Glomerular visceral epithelial cell (primary cell): ENCODE data around the gene KCTD20.

ENCODE experiments used
- DNase-seq: peaks from one replicate; pipeline ENCODE4 v3.0.0-alpha.2; 2016; ENCODE audit errors: extremely low spot score

The KCTD20 gene

GRCh38 chr6:36493859-36494258 lies 51.1 kb downstream of the KCTD20 start:
- no peak for DNase-seq

GRCh38 chr6:36495086-36495485 lies 52.3 kb downstream of the KCTD20 start:
- DNase-seq, result no peak

- no peak for DNase-seq
Measured at GRCh38 chr6:36499918-36500317, 57.1 kb downstream of the KCTD20 start.

GRCh38 chr6:36501686-36502085 lies 58.9 kb downstream of the KCTD20 start:
- no peak for DNase-seq

GRCh38 chr6:36504181-36504580 lies 61.4 kb downstream of the KCTD20 start:
- DNase-seq, result no peak

- no peak for DNase-seq
Measured at GRCh38 chr6:36504982-36505381, 62.2 kb downstream of the KCTD20 start.

- no peak for DNase-seq
Measured at GRCh38 chr6:36505744-36506534, 63.1 kb downstream of the KCTD20 start.

- DNase-seq, result no peak
Measured at GRCh38 chr6:36506611-36507010, 63.8 kb downstream of the KCTD20 start.

GRCh38 chr6:36508532-36508931 lies 65.7 kb downstream of the KCTD20 start:
- no peak for DNase-seq

GRCh38 chr6:36510365-36510764 lies 67.6 kb downstream of the KCTD20 start:
- no peak for DNase-seq

GRCh38 chr6:36514554-36515456 lies 72.0 kb downstream of the KCTD20 start:
- DNase-seq, result no peak

GRCh38 chr6:36515844-36516243 lies 73.0 kb downstream of the KCTD20 start:
- DNase-seq, result no peak

- no peak for DNase-seq
Measured at GRCh38 chr6:36516559-36516958, 73.8 kb downstream of the KCTD20 start.

- no peak for DNase-seq
Measured at GRCh38 chr6:36516988-36517387, 74.2 kb downstream of the KCTD20 start.

- no peak for DNase-seq
Measured at GRCh38 chr6:36517408-36517807, 74.6 kb downstream of the KCTD20 start.

- no peak for DNase-seq
Measured at GRCh38 chr6:36519352-36519751, 76.6 kb downstream of the KCTD20 start.

- DNase-seq, result no peak
Measured at GRCh38 chr6:36523451-36523850, 80.7 kb downstream of the KCTD20 start.

- no peak for DNase-seq
Measured at GRCh38 chr6:36523936-36524499, 81.2 kb downstream of the KCTD20 start.

GRCh38 chr6:36524871-36525270 lies 82.1 kb downstream of the KCTD20 start:
- no peak for DNase-seq

GRCh38 chr6:36525346-36525745 lies 82.5 kb downstream of the KCTD20 start:
- DNase-seq, result no peak

- DNase-seq, result no peak
Measured at GRCh38 chr6:36526066-36526465, 83.3 kb downstream of the KCTD20 start.

GRCh38 chr6:36533321-36533720 lies 90.5 kb downstream of the KCTD20 start:
- no peak for DNase-seq
